Measurements from ENCODE around the gene ADCK1.
"Not testable (repeated sequence)": the region's sequence is repeated elsewhere in the genome, so short reads cannot be mapped to it uniquely, and the experiment has no call there.

Gene ADCK1

GRCh38 chr14:77799863-77800730 lies at the start of gene ADCK1:
TSS of gene ADCK1 (plus strand) at chr14:77800109. CDS start at chr14:77818979, 18,870 bp downstream.
- no peak for FAIRE-seq

DNA sequence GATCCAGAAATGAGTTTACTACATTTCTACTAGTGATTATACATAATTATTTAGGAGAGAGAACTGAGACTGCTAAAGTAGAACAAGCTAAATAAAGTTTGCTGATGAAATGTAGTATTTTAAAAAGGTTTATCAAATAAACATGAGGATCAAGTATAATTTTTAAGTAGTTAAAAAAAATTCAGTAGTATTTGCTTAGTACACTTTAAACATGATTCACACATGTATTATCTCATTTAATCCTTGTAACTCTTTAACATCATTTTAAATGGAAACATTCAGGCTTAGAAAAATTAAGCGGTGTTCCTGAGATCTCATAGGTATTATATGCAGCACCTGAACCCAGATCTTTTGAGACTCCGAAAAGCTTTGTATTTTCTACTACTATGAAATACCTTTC lies 47.6 kb upstream of the ADCK1 start:
- no peak for FAIRE-seq

- FAIRE-seq: no peak
Measured at GRCh38 chr14:77752799-77753516, 47.0 kb upstream of the ADCK1 start.

DNA sequence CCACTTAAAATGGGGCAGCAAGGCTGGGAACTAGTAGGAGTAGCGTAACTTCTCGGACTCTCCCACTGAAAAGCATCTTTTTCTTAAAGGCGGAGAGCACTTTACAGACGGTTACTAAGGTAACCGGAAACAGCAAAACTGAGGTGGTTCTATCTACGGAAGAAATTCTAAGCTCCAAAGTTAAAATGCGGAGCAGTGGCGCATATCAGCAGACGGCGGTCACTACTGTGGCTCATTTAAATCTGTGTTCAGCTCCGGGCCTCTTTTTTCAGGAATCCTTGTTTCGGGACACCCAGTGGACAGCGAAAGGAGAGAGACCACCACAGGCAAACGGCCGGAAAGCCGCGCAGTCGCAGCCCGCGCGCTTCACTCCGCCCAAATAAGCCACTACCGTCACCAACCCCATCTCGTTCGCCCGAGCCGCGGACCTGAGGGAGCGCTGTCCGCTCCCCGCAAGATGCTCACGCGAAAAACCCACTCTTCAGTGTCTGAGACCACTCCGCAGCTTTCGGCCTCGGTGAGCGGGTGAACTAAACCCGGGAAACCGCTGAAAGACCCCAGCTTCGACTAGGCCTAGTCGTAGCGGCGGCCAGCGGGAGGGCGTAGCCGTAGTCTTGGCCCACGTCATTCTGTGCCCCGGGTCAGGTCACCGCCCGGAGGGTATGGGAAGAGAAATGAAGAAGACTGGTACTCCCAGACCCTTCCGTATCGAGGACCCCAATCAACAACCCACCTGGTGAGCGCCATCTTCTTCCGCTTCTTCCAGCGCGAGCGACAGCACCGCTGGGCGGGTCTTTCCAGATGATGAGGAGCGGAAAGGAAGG lies 39.3 kb upstream of the ADCK1 start, which contains the start of gene SNW1:
Gene SNW1 (minus strand): TSS at position 776 of the 824 bp plus-strand sequence. CDS start 29 bp downstream, at position 747.
- FAIRE-seq: no peak

DNA sequence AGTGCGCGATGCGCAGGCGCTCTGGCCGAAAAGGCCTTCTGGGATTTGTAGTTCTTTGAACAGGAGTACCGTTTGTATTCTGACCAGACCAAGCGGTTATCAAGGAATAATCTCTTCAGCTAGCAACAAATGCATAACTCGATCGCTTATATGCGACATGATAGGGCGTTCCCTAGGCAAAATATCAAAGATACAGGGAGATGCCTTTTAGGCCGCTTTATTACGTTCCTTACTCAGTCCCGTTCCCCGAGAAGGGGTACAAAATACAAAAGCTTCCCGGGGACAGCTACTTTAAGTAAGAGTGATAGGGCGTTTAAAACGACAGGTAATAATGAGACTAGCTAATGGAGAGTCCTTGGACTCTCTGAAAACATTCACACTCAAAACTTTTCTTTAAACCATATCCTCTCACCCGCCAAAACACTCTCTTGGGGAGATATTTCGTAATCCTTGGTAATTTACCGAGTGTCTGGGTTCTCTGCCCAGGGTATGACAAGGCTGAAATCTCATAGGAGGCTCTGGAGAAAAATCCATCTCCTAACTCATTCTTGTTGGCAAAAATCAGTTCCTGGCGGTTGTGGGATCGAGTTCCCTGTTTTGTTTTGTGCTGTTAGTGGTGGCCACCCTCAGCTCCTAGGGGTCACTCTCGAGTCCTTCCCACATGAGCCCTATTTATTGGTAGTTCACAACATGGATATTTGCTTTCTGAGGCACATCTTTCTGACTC lies 38.5 kb upstream of the ADCK1 start:
- no peak for FAIRE-seq

GRCh38 chr14:77763316-77763715 lies 36.6 kb upstream of the ADCK1 start:
- FAIRE-seq: no peak

DNA sequence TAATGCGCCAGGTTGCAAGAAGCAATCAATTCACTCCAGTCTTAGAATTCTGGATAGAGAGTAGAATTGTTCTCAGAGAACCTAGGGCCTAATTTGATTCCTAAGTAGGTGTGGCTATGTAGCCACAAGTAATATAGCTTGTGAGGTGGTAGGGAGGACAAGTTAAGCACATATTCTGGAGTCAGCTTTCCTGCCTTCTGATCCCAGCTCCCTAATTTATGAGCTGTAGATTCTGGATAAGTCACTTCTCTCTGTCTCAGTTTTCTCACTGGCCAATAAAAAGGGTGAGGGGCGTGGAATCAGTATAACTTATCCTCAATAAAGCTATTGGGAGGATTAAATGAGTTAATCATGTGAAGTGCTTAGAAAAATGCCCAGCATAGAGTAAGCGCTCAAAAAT lies 35.9 kb upstream of the ADCK1 start:
- FAIRE-seq: no peak

DNA sequence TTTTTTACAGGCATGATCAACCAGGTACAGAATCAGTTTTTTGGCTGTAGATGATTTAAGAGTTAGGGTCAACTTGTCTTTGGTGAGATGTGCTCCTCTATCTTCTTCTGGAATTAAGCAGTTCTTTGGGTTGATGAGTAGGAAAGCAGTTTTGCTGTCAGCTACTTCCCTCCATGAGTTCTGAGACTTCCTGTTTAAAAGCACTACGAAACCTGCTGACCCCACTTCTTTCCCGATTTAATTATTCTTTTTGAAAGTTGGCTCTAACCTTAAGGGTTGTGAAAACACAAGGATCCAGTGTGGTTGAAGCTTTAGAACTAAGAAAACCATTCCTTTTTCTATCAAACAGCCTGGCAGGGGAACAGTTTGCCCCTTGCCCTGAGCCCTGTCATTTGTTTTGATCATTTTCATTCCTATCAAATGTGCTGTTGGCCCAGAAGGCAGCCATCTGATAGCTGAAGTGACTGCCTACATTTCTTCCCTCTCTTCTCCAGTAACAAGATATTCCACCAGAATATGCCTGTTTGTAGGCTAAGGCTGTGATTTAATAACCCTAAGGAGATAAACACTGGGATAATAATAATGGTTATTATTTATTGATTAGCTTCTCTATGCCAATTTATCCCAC lies 31.4 kb upstream of the ADCK1 start:
- peak; percentile 93 for FAIRE-seq

GRCh38 chr14:77773966-77774365 lies 25.9 kb upstream of the ADCK1 start:
- FAIRE-seq: not testable (repeated sequence)

GRCh38 chr14:77782202-77782601 lies 17.7 kb upstream of the ADCK1 start:
- FAIRE-seq: no peak

GRCh38 chr14:77786148-77786547 lies 13.8 kb upstream of the ADCK1 start:
- no peak for FAIRE-seq

GRCh38 chr14:77790566-77791224 lies 9.2 kb upstream of the ADCK1 start:
- no peak for FAIRE-seq

DNA sequence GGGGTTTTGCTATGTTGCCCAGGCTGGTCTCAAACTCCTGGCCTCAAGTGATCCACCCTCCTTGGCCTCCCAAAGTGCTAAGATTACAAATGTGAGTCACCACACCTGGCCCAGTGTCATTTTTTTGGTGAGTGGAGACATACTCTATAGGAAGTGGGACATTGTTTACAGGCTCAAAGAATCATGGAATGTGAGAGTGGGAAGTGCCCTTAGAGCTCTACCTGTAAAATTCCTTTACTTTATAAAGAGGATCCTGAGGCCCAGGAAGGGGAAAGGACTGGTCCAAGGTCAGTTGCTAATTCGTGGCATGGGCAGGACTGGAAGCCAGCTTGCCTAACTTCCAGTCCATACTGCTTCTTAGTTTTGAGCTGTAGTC lies 8.7 kb upstream of the ADCK1 start:
- no peak for FAIRE-seq

GRCh38 chr14:77793255-77793654 lies 6.7 kb upstream of the ADCK1 start:
- not testable (repeated sequence) for FAIRE-seq

DNA sequence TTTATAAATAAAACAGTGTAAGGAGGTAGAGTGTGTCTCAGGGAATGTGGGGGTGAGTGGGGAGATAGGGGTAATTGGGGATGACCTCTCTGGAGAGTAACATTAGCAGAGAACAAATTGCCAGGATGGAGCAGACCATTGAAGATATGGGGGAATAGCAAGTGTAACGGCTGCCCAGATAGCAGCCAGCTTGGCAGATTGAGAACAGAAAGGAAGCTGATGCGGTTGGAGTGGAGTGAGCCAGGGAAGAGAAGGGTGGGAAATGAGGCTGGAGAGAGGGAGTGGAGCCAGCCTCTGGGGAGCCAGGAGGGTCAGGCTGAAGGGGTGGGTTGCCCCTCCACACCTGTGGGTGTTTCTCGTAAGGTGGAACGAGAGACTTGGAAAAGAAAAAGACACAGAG lies 5.6 kb upstream of the ADCK1 start:
- no peak for FAIRE-seq

DNA sequence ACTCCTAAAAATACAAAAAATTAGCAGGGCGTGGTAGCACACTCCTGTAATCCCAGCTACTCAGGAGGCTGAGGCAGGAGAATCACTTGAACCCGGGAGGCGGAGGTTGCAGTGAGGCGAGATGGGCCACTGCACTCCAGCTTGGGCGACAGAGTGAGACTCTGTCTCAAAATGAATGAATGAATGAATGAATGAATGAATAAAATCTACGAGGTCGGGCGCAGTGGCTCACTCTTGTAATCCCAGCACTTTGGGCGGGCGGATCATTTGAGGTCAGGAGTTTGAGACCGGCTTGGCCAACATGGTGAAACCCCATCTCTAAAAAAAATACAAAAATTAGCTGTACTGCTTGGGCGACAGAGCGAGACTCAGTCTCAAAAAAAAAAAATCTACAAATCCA lies 453 bp upstream of the ADCK1 start:
- not testable (repeated sequence) for FAIRE-seq

- no peak for FAIRE-seq
Measured at GRCh38 chr14:77800814-77801213, 905 bp downstream of the ADCK1 start.

DNA sequence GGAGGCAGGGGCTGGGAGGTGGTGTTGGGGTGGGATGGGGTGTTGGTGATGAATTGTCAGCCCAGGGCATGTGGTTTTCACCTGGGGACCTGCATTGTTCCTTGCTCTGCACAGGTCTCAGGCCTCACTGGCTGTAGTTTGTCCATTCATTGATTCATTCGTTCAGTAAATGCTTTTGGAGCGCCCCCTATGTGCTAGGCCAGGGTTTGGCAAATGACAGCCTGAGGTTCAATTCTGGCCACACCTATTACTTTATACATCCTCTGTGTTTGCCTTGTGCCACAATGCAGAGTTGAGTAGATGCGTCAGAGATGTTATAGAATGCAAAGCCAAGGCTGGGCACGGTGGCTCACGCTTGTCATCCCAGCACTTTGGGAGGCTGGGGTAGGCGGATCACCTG lies 4.7 kb downstream of the ADCK1 start:
- FAIRE-seq: no peak

GRCh38 chr14:77805706-77806105 lies 5.8 kb downstream of the ADCK1 start:
- no peak for FAIRE-seq

GRCh38 chr14:77808250-77808649 lies 8.3 kb downstream of the ADCK1 start:
- FAIRE-seq: no peak

DNA sequence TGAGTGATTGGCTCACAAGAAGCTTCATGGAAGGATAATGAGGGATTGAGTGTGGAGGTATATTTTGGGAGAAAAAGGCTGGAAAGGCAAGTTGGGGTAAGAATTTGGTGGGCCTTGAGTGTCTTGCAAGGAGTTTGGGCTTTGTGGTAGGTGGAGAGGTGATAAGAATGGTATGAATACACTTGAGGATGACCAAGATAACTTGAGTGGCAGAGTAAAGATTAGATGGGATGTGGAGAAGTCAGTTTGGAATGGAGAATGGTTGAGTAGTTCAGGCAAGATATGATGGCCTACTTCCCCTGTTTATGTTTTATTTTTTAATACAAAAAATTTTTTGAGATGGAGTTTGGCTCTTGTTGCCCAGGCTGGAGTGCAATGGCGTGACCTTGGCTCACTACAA lies 9.1 kb downstream of the ADCK1 start:
- FAIRE-seq: no peak

Measured in colon (tissue), 2 donors.